Memory B cell (primary cell): Measurements from ENCODE around the gene KRT2.
"Not testable (repeated sequence)": the region's sequence is repeated elsewhere in the genome, so short reads cannot be mapped to it uniquely, and the experiment has no call there.

ENCODE experiments used
- ATAC-seq: fragments of 150-1000 bp; cut with Tn5 transposase; 2 replicates; pipeline ENCODE4 v1.10.0; 2021; ENCODE audit warnings: low read depth, mild to moderate bottlenecking, moderate library complexity
- DNase-seq, 2 donors: peaks; one replicate each; pipeline ENCODE4 v3.0.0; 2022; ENCODE audit warnings: low spot score in 2 of 2
- H3K27ac Mint-ChIP-seq: one replicate; pipeline ENCODE4 v1.8.0; 2022; ENCODE audit warnings: mild to moderate bottlenecking, moderate library complexity, mixed read lengths
- H3K27me3 Mint-ChIP-seq: one replicate; pipeline ENCODE4 v1.8.0; 2022; ENCODE audit warnings: mixed read lengths
- H3K36me3 Mint-ChIP-seq: one replicate; pipeline ENCODE4 v1.8.0; 2022; ENCODE audit warnings: mild to moderate bottlenecking, mixed read lengths
- H3K4me1 Mint-ChIP-seq: one replicate; pipeline ENCODE4 v1.8.0; 2022; ENCODE audit warnings: mixed read lengths
- H3K4me3 Mint-ChIP-seq: one replicate; pipeline ENCODE4 v1.8.0; 2022; ENCODE audit warnings: mild to moderate bottlenecking, moderate library complexity, mixed read lengths
- H3K9me3 Mint-ChIP-seq: one replicate; pipeline ENCODE4 v1.8.0; 2022; ENCODE audit warnings: mixed read lengths

Gene KRT2

GRCh38 chr12:52679875-52680274, 27.9 kb upstream of the KRT2 start:
- ATAC-seq, result no peak
- Mint-ChIP-seq H3K4me3 (no peak overlapping the region), H3K4me1 (no peaks in the 10 kb centered on the region), H3K27me3 (peaks cover 25% of the 10 kb centered on the region), H3K27ac (no peak overlapping the region), H3K9me3 (no peaks in the 10 kb centered on the region), H3K36me3 (no peaks in the 10 kb centered on the region)
- DNase-seq, result no peak

GRCh38 chr12:52677671-52678070, 25.7 kb upstream of the KRT2 start:
- H3K4me3 Mint-ChIP-seq, result no peak overlapping the region
- no peaks in the 10 kb centered on the region for H3K36me3 Mint-ChIP-seq
- no peaks in the 10 kb centered on the region for H3K4me1 Mint-ChIP-seq
- ATAC-seq, result no peak
- no peak overlapping the region for H3K27ac Mint-ChIP-seq
- H3K9me3 Mint-ChIP-seq, result no peaks in the 10 kb centered on the region
- no peak for DNase-seq
- peaks cover 17% of the 10 kb centered on the region for H3K27me3 Mint-ChIP-seq

- Mint-ChIP-seq H3K4me3 (no peak overlapping the region), H3K4me1 (no peaks in the 10 kb centered on the region), H3K36me3 (no peaks in the 10 kb centered on the region), H3K27ac (no peak overlapping the region), H3K27me3 (peaks cover 16% of the 10 kb centered on the region), H3K9me3 (no peaks in the 10 kb centered on the region)
- DNase-seq (no peak), ATAC-seq (no peak)
These were observed 25.1 kb upstream of the KRT2 start for GRCh38 chr12:52677126-52677525.

- no peaks in the 10 kb centered on the region for H3K36me3 Mint-ChIP-seq
- ATAC-seq (no peak), DNase-seq (no peak)
- no peak overlapping the region for H3K4me3 Mint-ChIP-seq
- H3K9me3 Mint-ChIP-seq, result no peaks in the 10 kb centered on the region
- peaks cover 16% of the 10 kb centered on the region for H3K27me3 Mint-ChIP-seq
- H3K4me1 Mint-ChIP-seq, result no peaks in the 10 kb centered on the region
- no peak overlapping the region for H3K27ac Mint-ChIP-seq
These were observed 24.2 kb upstream of the KRT2 start for GRCh38 chr12:52676163-52676562.

- no peak overlapping the region for H3K27ac Mint-ChIP-seq
- DNase-seq, result no peak
- H3K36me3 Mint-ChIP-seq, result no peaks in the 10 kb centered on the region
- no peak overlapping the region for H3K4me3 Mint-ChIP-seq
- ATAC-seq, result no peak
- peaks cover 16% of the 10 kb centered on the region for H3K27me3 Mint-ChIP-seq
- no peaks in the 10 kb centered on the region for H3K9me3 Mint-ChIP-seq
- H3K4me1 Mint-ChIP-seq, result no peaks in the 10 kb centered on the region
These were observed 23.3 kb upstream of the KRT2 start for GRCh38 chr12:52675301-52675701.

GRCh38 chr12:52674433-52674775, 22.4 kb upstream of the KRT2 start:
- Mint-ChIP-seq H3K4me3 (no peak overlapping the region), H3K4me1 (no peaks in the 10 kb centered on the region), H3K9me3 (no peaks in the 10 kb centered on the region), H3K27ac (no peak overlapping the region), H3K27me3 (peaks cover 15% of the 10 kb centered on the region), H3K36me3 (no peaks in the 10 kb centered on the region)
- ATAC-seq, result no peak
- no peak for DNase-seq

- no peaks in the 10 kb centered on the region for H3K36me3 Mint-ChIP-seq
- no peak for DNase-seq
- no peak overlapping the region for H3K4me3 Mint-ChIP-seq
- no peaks in the 10 kb centered on the region for H3K4me1 Mint-ChIP-seq
- H3K27ac Mint-ChIP-seq, result no peak overlapping the region
- peaks cover 16% of the 10 kb centered on the region for H3K27me3 Mint-ChIP-seq
- H3K9me3 Mint-ChIP-seq, result no peaks in the 10 kb centered on the region
- ATAC-seq, result no peak
These were observed 21.9 kb upstream of the KRT2 start for GRCh38 chr12:52673713-52674432.

GRCh38 chr12:52673217-52673616, 21.2 kb upstream of the KRT2 start:
- Mint-ChIP-seq H3K9me3 (no peaks in the 10 kb centered on the region), H3K36me3 (no peaks in the 10 kb centered on the region), H3K27ac (no peak overlapping the region), H3K27me3 (peaks cover 17% of the 10 kb centered on the region), H3K4me3 (no peak overlapping the region), H3K4me1 (no peaks in the 10 kb centered on the region)
- no peak for DNase-seq
- no peak for ATAC-seq

- no peaks in the 10 kb centered on the region for H3K4me1 Mint-ChIP-seq
- no peaks in the 10 kb centered on the region for H3K9me3 Mint-ChIP-seq
These were observed 20.4 kb upstream of the KRT2 start for GRCh38 chr12:52672321-52672933.

GRCh38 chr12:52670961-52671360, 18.9 kb upstream of the KRT2 start:
- H3K4me1 Mint-ChIP-seq, result no peaks in the 10 kb centered on the region
- ATAC-seq, result no peak
- H3K27me3 Mint-ChIP-seq, result peaks cover 10% of the 10 kb centered on the region
- no peak for DNase-seq
- no peaks in the 10 kb centered on the region for H3K36me3 Mint-ChIP-seq
- no peak overlapping the region for H3K27ac Mint-ChIP-seq
- H3K9me3 Mint-ChIP-seq, result no peaks in the 10 kb centered on the region
- H3K4me3 Mint-ChIP-seq, result no peak overlapping the region

More at GRCh38 chr12:52672321-52672933, 20.4 kb upstream of the KRT2 start:
- DNase-seq (no peak), ATAC-seq (no peak)
- Mint-ChIP-seq H3K4me3 (no peak overlapping the region), H3K27me3 (peaks cover 16% of the 10 kb centered on the region), H3K27ac (no peak overlapping the region), H3K36me3 (no peaks in the 10 kb centered on the region)

- no peak for DNase-seq
- Mint-ChIP-seq H3K36me3 (no peaks in the 10 kb centered on the region), H3K4me3 (no peak overlapping the region), H3K27me3 (peaks cover 7% of the 10 kb centered on the region), H3K4me1 (no peaks in the 10 kb centered on the region), H3K27ac (no peak overlapping the region), H3K9me3 (no peaks in the 10 kb centered on the region)
- no peak for ATAC-seq
These were observed 18.5 kb upstream of the KRT2 start for GRCh38 chr12:52670506-52670905.

- not testable (repeated sequence) for H3K36me3 Mint-ChIP-seq, H3K9me3 Mint-ChIP-seq, H3K4me1 Mint-ChIP-seq, DNase-seq, H3K27ac Mint-ChIP-seq, ATAC-seq, H3K4me3 Mint-ChIP-seq
- peaks cover 11% of the 10 kb centered on the region for H3K27me3 Mint-ChIP-seq
These were observed 17.9 kb upstream of the KRT2 start for GRCh38 chr12:52669941-52670340.

GRCh38 chr12:52669426-52669825, 17.4 kb upstream of the KRT2 start:
- Mint-ChIP-seq H3K4me3 (no peak overlapping the region), H3K4me1 (no peaks in the 10 kb centered on the region), H3K36me3 (no peaks in the 10 kb centered on the region), H3K27me3 (peaks cover 11% of the 10 kb centered on the region), H3K9me3 (no peaks in the 10 kb centered on the region), H3K27ac (no peak overlapping the region)
- DNase-seq, result no peak
- ATAC-seq, result no peak

- ATAC-seq (no peak), DNase-seq (no peak)
- no peaks in the 10 kb centered on the region for H3K9me3 Mint-ChIP-seq
- no peaks in the 10 kb centered on the region for H3K4me1 Mint-ChIP-seq
- peaks cover 13% of the 10 kb centered on the region for H3K27me3 Mint-ChIP-seq
- H3K4me3 Mint-ChIP-seq, result no peak overlapping the region
- no peaks in the 10 kb centered on the region for H3K36me3 Mint-ChIP-seq
- H3K27ac Mint-ChIP-seq, result no peak overlapping the region
These were observed 15.9 kb upstream of the KRT2 start for GRCh38 chr12:52667931-52668330.

GRCh38 chr12:52667509-52667908, 15.5 kb upstream of the KRT2 start:
- DNase-seq, result no peak
- no peaks in the 10 kb centered on the region for H3K36me3 Mint-ChIP-seq
- H3K4me1 Mint-ChIP-seq, result no peaks in the 10 kb centered on the region
- H3K9me3 Mint-ChIP-seq, result no peaks in the 10 kb centered on the region
- H3K4me3 Mint-ChIP-seq, result no peak overlapping the region
- peaks cover 13% of the 10 kb centered on the region for H3K27me3 Mint-ChIP-seq
- no peak overlapping the region for H3K27ac Mint-ChIP-seq
- ATAC-seq, result no peak
